GM18861 (cell line): Measurements from ENCODE around the gene RDH8.

Experiments used
- ATAC-seq: cut with Tn5 transposase; IDR thresholded peaks from one replicate; pipeline ENCODE4 v1.9.1; 2021; ENCODE audit not compliant: unreplicated experiment

RDH8 gene

GRCh38 chr19:10013316-10013715 lies at the start of gene RDH8:
TSS of gene RDH8 (plus strand) at chr19:10013483. CDS start at chr19:10013498, 15 bp downstream.
- ATAC-seq, result no peak

- no peak for ATAC-seq
Measured at GRCh38 chr19:9966024-9966423, 47.3 kb upstream of the RDH8 start.

- no peak for ATAC-seq
Measured at GRCh38 chr19:9966448-9966847, 46.8 kb upstream of the RDH8 start.

- ATAC-seq, result no peak
Measured at GRCh38 chr19:9967326-9967725, 46.0 kb upstream of the RDH8 start.

- no peak for ATAC-seq
Measured at GRCh38 chr19:9968820-9969687, 44.2 kb upstream of the RDH8 start.

- ATAC-seq, result no peak
Measured at GRCh38 chr19:9969688-9969975, 43.7 kb upstream of the RDH8 start.

- no peak for ATAC-seq
Measured at GRCh38 chr19:9970481-9970880, 42.8 kb upstream of the RDH8 start.

- ATAC-seq, result no peak
Measured at GRCh38 chr19:9971166-9971897, 42.0 kb upstream of the RDH8 start.

GRCh38 chr19:9972103-9972502 lies 41.2 kb upstream of the RDH8 start:
- no peak for ATAC-seq

GRCh38 chr19:9981406-9982260 lies 31.6 kb upstream of the RDH8 start:
- no peak for ATAC-seq

GRCh38 chr19:9986787-9987281 lies 26.4 kb upstream of the RDH8 start:
- ATAC-seq, result no peak

- no peak for ATAC-seq
Measured at GRCh38 chr19:9989504-9989903, 23.8 kb upstream of the RDH8 start.

GRCh38 chr19:9991425-9992191 lies 21.7 kb upstream of the RDH8 start:
- no peak for ATAC-seq

- ATAC-seq, result no peak
Measured at GRCh38 chr19:9995084-9995483, 18.2 kb upstream of the RDH8 start.

- ATAC-seq, result no peak
Measured at GRCh38 chr19:9995999-9996398, 17.3 kb upstream of the RDH8 start.

GRCh38 chr19:9996541-9996940 lies 16.7 kb upstream of the RDH8 start:
- ATAC-seq, result no peak

GRCh38 chr19:10000171-10000826 lies 13.0 kb upstream of the RDH8 start:
- no peak for ATAC-seq

GRCh38 chr19:10001899-10002298 lies 11.4 kb upstream of the RDH8 start:
- ATAC-seq, result no peak

GRCh38 chr19:10003271-10003670 lies 10.0 kb upstream of the RDH8 start:
- no peak for ATAC-seq

GRCh38 chr19:10004617-10005016 lies 8.7 kb upstream of the RDH8 start:
- no peak for ATAC-seq
